Psoas muscle (tissue), 8 donors: Measurements from ENCODE around the gene SCYGR4. TPM values are rescaled to one million over a fixed set of nuclear protein-coding genes. Genes with fewer than 3 reads are reported as not detected.

Experiments used
- ATAC-seq, 4 donors: fragments of 200-7000 bp; cut with Tn5 transposase; one replicate each; pipeline ENCODE4 v1.9.1; 2020; ENCODE audit warnings: moderate library complexity in 3 of 4, mild to moderate bottlenecking in 2 of 4
- DNase-seq, 2 donors: peaks; one replicate each; pipeline ENCODE4 v3.0.0-alpha.2; 2020
- H3K27ac ChIP-seq: fragments of 200-600 bp; one replicate; pipeline ENCODE4 v1.8.0; 2022
- H3K27me3 ChIP-seq, 3 donors: fragments of 200-600 bp in 1 of 3; one replicate each; pipeline versions ENCODE4 v1.6.1 to v1.8.0; 2013 to 2022; ENCODE audit warnings: low read length in 2 of 3, mild to moderate bottlenecking in 2 of 3, moderate library complexity in 1 of 3; ENCODE audit not compliant: insufficient read depth in 3 of 3
- H3K36me3 ChIP-seq, 2 donors: fragments of 200-600 bp in 1 of 2; one replicate each; pipeline versions ENCODE4 v1.6.1 to v1.8.0; 2013 to 2022; ENCODE audit warnings: low read depth in 1 of 2, mild to moderate bottlenecking in 1 of 2, moderate library complexity in 1 of 2; ENCODE audit not compliant: insufficient read depth in 1 of 2
- H3K4me1 ChIP-seq: fragments of 200-600 bp; one replicate; pipeline ENCODE4 v1.8.0; 2022
- H3K4me3 ChIP-seq: fragments of 200-600 bp; one replicate; pipeline ENCODE4 v1.8.0; 2022; ENCODE audit warnings: mild to moderate bottlenecking
- H3K9me3 ChIP-seq: fragments of 200-600 bp; one replicate; pipeline ENCODE4 v1.8.0; 2022
- WGBS, 3 donors: extraction: QIAGEN DNeasy Blood & Tissue Kit; methylation state at CpG; one replicate each; pipeline versions ENCODE4 v1.1.6 to v1.1.7; 2013; 5-methylcytosine and 5-hydroxymethylcytosine counted together
- intact Hi-C, 2 donors: fragments of 100-400 bp; cut with DNase I; formaldehyde crosslinking; loops; one replicate each; pipeline versions ENCODE4 v1.11.0 to v1.14.2; 2022
- polyA plus RNA-seq, 3 donors: library from polyadenylated mRNA; stranded (reverse); fragments of 200-250 nt; gene quantifications; one replicate each; pipeline ENCODE4 v1.2.3, GENCODE V29; 2013
- total RNA-seq, 4 donors: library from RNA; stranded (reverse); fragmentation: NEBNext Ultra II Directional in 2 of 4; extraction: Animal tissue kit (Norgen Biotek cat#: 25700) in 2 of 4; gene quantifications; one replicate each; pipeline versions ENCODE4 v1.2.1 to v1.2.4, GENCODE V29; 2021 to 2023
- TF ChIP-seq, protein P1 (sequence below): fragments of 200-600 bp; IDR thresholded peaks from one replicate; pipeline ENCODE4 v1.8.0; 2022; ENCODE audit warnings: antibody characterized with exemption
- donor health status: healthy with polysubstance abuse.
- donor health status: DM: no; HTN: no; CAD: no; lungs with moderate emphysema.
- donor health status: Bipolar disorder and iron deficiency.
- donor health status: healthy.
- donor health status: DM: yes; HTN: yes; CAD: no.
- donor health status: DM: no; HTN: no; CAD: no.
- donor health status: DM: no; HTN: no; CAD: no.
- donor health status: DM: yes; HTN: yes; CAD: no.

SCYGR4 gene
- total and polyA plus RNA-seq, 7 donors: not detected

DNA sequence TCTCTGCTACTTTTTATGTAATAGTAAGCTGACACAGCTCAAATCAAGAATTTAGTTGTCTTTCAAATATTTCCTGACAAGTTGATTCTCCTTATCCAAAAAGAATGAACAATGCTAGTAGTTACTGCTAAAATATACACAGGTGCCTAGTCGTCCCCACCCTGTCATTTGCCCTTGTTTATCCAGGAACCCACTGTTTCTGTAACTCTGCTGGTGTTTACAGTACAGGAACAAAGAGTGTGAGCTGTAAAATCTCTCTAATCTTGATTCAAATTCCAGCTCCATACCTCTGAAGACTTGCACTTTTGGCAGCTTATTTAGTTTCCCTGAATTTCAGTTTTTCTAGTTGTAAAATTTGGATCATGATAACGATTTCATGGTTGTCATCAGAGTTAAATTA, 39.7 kb upstream of the SCYGR4 start:
- no peak overlapping the region for H3K27ac ChIP-seq
- H3K27me3 ChIP-seq: no peaks in the 10 kb centered on the region
- no peak overlapping the region for H3K4me3 ChIP-seq
- ATAC-seq (no peak), DNase-seq (no peak)
- H3K9me3 ChIP-seq: no peaks in the 10 kb centered on the region
- H3K4me1 ChIP-seq: no peaks in the 10 kb centered on the region
- TF ChIP-seq, protein P1, sequence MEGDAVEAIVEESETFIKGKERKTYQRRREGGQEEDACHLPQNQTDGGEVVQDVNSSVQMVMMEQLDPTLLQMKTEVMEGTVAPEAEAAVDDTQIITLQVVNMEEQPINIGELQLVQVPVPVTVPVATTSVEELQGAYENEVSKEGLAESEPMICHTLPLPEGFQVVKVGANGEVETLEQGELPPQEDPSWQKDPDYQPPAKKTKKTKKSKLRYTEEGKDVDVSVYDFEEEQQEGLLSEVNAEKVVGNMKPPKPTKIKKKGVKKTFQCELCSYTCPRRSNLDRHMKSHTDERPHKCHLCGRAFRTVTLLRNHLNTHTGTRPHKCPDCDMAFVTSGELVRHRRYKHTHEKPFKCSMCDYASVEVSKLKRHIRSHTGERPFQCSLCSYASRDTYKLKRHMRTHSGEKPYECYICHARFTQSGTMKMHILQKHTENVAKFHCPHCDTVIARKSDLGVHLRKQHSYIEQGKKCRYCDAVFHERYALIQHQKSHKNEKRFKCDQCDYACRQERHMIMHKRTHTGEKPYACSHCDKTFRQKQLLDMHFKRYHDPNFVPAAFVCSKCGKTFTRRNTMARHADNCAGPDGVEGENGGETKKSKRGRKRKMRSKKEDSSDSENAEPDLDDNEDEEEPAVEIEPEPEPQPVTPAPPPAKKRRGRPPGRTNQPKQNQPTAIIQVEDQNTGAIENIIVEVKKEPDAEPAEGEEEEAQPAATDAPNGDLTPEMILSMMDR: no peak
- 56 to 68% (median 57%) methylated on average over 2 of the region's 2 CpGs for WGBS, 3 donors
- H3K36me3 ChIP-seq: no peaks in the 10 kb centered on the region
- intact Hi-C loops: no loop called here

DNA sequence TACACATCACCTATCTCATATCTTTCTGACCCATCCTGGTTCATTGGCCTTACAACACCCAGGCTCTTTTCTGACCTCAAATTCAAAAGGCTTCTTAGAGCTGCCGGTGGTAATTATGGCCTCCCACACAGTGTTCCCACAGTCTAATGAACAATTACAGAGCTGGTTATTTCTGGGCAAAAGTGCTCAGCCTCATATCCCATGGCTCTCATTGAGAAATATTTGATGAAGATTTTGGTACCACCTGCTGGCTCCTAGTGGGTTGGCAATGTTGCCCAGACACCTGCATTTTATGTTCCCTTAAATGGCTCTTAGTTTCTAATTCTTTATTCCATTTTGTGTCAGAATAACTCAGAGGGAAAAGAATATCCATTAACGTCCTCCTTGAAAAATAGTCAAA, 38.7 kb upstream of the SCYGR4 start:
- Histone ChIP-seq H3K27ac (no peak overlapping the region), H3K27me3 (no peaks in the 10 kb centered on the region), H3K4me3 (no peak overlapping the region), H3K36me3 (no peaks in the 10 kb centered on the region), H3K9me3 (no peaks in the 10 kb centered on the region), H3K4me1 (no peaks in the 10 kb centered on the region)
- intact Hi-C loops: no loop called here
- TF ChIP-seq, protein P1: no peak
- no peak for DNase-seq
- ATAC-seq: no peak
- WGBS, 3 donors: 74 to 78% (median 78%) methylated on average over 2 of the region's 2 CpGs

DNA sequence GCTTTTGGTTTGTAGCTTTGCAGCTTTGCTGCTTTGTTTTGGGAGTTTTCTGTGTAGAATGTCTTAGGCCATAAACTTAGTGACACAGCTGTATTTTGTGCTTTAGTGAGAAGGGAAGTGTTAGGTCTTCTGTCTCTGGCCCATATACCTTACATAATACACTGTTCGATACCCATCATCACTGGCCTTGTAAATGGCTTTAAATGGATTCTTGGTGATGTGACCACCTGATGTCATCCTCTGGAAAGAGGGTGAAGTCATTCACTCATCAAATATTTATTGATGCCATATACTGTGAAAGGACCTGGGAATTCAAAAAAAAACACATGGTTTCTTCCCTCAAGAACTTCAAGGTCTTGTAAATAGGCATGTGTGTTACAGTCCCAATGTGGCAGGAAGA, 37.5 kb upstream of the SCYGR4 start:
- ATAC-seq: no peak
- WGBS, 3 donors: 48 to 100% (median 97%) methylated on average over 1 of the region's 1 CpG
- TF ChIP-seq, protein P1: no peak

DNA sequence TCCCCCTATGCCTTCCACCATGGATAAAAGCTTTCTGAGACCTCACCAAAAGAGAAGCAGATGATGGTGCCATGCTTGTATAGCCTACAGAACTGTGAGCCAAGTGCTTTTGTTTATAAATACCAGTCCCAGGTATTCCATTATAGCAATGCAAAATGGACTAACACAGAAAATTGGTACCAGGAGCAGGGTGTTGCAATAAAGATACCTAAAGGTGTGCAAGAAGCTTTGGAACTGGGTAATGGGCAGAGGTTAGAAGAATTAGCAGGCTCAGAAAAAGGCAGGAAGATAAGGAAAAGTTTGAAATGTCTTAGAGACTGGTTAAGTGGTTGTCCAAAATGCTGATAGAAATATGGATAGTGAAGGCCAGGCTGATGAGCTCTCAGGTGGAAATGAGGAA, 34.9 kb upstream of the SCYGR4 start:
- Histone ChIP-seq H3K27ac (no peak overlapping the region), H3K9me3 (no peaks in the 10 kb centered on the region), H3K4me3 (no peak overlapping the region), H3K4me1 (no peaks in the 10 kb centered on the region), H3K27me3 (no peaks in the 10 kb centered on the region), H3K36me3 (no peaks in the 10 kb centered on the region)
- ATAC-seq: no peak
- TF ChIP-seq, protein P1: no peak
- intact Hi-C loops: no loop called here
- no peak for DNase-seq

More for the DNA sequence above, 37.5 kb upstream of the SCYGR4 start:
- Histone ChIP-seq H3K9me3 (no peaks in the 10 kb centered on the region), H3K27ac (no peak overlapping the region), H3K4me1 (no peaks in the 10 kb centered on the region), H3K36me3 (no peaks in the 10 kb centered on the region), H3K4me3 (no peak overlapping the region), H3K27me3 (no peaks in the 10 kb centered on the region)
- DNase-seq: no peak
- intact Hi-C loops: no loop called here

DNA sequence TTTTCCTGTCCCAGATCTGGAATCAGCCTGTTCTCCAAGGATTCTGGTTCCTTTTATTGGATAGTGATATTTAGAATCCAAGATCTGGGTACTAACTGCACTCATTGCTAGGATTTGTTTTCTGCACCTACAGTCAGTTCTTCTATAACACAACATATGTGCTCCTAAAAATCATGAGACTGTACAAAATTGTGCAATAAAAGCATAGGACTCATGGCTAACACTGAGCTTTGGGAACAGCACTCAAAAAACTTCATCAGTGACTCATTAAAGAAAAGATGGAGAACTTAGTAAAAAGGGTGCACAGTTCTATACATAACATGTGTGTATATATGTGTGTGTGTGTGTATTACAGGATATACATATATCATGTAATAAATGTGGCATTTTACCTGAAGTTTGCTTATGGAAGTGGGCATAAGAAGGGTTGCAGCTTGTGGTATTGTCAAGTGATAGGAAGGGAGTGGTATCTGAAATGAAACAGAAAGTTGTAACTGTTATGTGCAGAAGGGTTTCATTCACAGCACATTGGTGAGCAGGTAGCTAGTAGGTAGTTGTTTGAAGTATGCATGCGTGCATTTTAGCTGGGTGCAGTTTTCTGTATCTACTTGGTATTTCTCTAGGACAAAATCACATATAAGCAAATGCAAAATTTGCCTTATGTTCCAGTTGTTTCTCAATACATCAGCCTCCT, 24.5 kb upstream of the SCYGR4 start:
- Histone ChIP-seq H3K27me3 (peaks cover 0 to 11% (median 0%) of the 10 kb centered on the region in 3 donors), H3K4me3 (no peak overlapping the region), H3K27ac (no peak overlapping the region), H3K36me3 (no peaks in the 10 kb centered on the region), H3K4me1 (no peaks in the 10 kb centered on the region), H3K9me3 (no peaks in the 10 kb centered on the region)
- 94 to 100% (median 94%) methylated on average over 1 of the region's 1 CpG for WGBS, 3 donors
- no peak for ATAC-seq
- TF ChIP-seq, protein P1: no peak
- no peak for DNase-seq
- intact Hi-C loops: no loop called here
